ENCODE data around the gene LTBP3.

LTBP3 gene

GRCh38 chr11:65505466-65506289 lies 52.5 kb downstream of the LTBP3 start:
- DNase-seq = no peak

- DNase-seq = no peak
Measured at GRCh38 chr11:65504674-65505465, 53.3 kb downstream of the LTBP3 start.

GRCh38 chr11:65503949-65504673 lies 54.0 kb downstream of the LTBP3 start:
- no peak for DNase-seq

- no peak for DNase-seq
Measured at GRCh38 chr11:65503368-65503948, 54.7 kb downstream of the LTBP3 start.

- no peak for DNase-seq
Measured at GRCh38 chr11:65502555-65503367, 55.4 kb downstream of the LTBP3 start.

GRCh38 chr11:65502274-65502554 lies 55.9 kb downstream of the LTBP3 start:
- DNase-seq = no peak

- no peak for DNase-seq
Measured at GRCh38 chr11:65501472-65502273, 56.5 kb downstream of the LTBP3 start.

- DNase-seq = no peak
Measured at GRCh38 chr11:65501186-65501471, 57.0 kb downstream of the LTBP3 start.

- DNase-seq = no peak
Measured at GRCh38 chr11:65500387-65501185, 57.6 kb downstream of the LTBP3 start.

GRCh38 chr11:65499713-65500386 lies 58.3 kb downstream of the LTBP3 start:
- DNase-seq = no peak

GRCh38 chr11:65498977-65499712 lies 59.0 kb downstream of the LTBP3 start, which contains the start of gene MALAT1:
Gene MALAT1 (plus strand): TSS chr11:65499045.
- DNase-seq = peak; percentile 94

- DNase-seq = no peak
Measured at GRCh38 chr11:65498727-65498976, 59.5 kb downstream of the LTBP3 start.

- DNase-seq = peak; percentile 54
Measured at GRCh38 chr11:65498042-65498726, 60.0 kb downstream of the LTBP3 start.

- DNase-seq = peak; percentile 95
Measured at GRCh38 chr11:65497141-65498041, 60.8 kb downstream of the LTBP3 start.

GRCh38 chr11:65496304-65497140 lies 61.6 kb downstream of the LTBP3 start:
- DNase-seq = no peak

GRCh38 chr11:65493367-65494176 lies 64.6 kb downstream of the LTBP3 start:
- no peak for DNase-seq
